Natural killer cell (primary cell): ENCODE measurements around the gene LAP3. TPM values are rescaled to one million over a fixed set of nuclear protein-coding genes. Genes with fewer than 3 reads are reported as not detected.

Experiments used
- ATAC-seq, 3 donors: fragments of 150-1000 bp in 2 of 3; fragments of 200-7000 bp in 1 of 3; cut with Tn5 transposase; 1 replicate in 1 of 3; 2 replicates in 2 of 3; pipeline ENCODE4 v1.10.0; 2021; ENCODE audit warnings: mild to moderate bottlenecking in 2 of 3, moderate library complexity in 2 of 3
- DNase-seq, 2 donors: peaks; one replicate each; pipeline versions ENCODE4 v3.0.0 to v3.0.0-alpha.2; 2013 to 2021; ENCODE audit warnings: mixed read lengths in 1 of 2
- H3K27ac ChIP-seq: one replicate; pipeline ENCODE4 v1.5.1; 2013; ENCODE audit warnings: mild to moderate bottlenecking, low read length
- H3K27me3 ChIP-seq: one replicate; pipeline ENCODE4 v1.6.1; 2013; ENCODE audit warnings: low read length; ENCODE audit not compliant: control insufficient read depth, insufficient read depth
- H3K36me3 ChIP-seq: one replicate; pipeline ENCODE4 v1.6.1; 2013; ENCODE audit warnings: low read length; ENCODE audit not compliant: control insufficient read depth, insufficient read depth
- H3K4me1 ChIP-seq: one replicate; pipeline ENCODE4 v1.6.1; 2013; ENCODE audit warnings: low read length; ENCODE audit not compliant: control insufficient read depth, insufficient read depth
- H3K4me3 ChIP-seq: one replicate; pipeline ENCODE4 v1.5.1; 2013; ENCODE audit warnings: low read length
- H3K9me3 ChIP-seq: one replicate; pipeline ENCODE4 v1.6.1; 2013; ENCODE audit warnings: low read length; ENCODE audit not compliant: control insufficient read depth, insufficient read depth
- H3K27ac Mint-ChIP-seq, 2 donors: one replicate each; pipeline ENCODE4 v1.8.0; 2022; ENCODE audit warnings: mild to moderate bottlenecking in 2 of 2, mixed read lengths in 2 of 2, moderate library complexity in 1 of 2
- H3K27me3 Mint-ChIP-seq, 2 donors: one replicate each; pipeline ENCODE4 v1.8.0; 2022; ENCODE audit warnings: low read depth in 2 of 2, mixed read lengths in 2 of 2
- H3K36me3 Mint-ChIP-seq: one replicate; pipeline ENCODE4 v1.8.0; 2022; ENCODE audit warnings: mixed read lengths
- H3K4me1 Mint-ChIP-seq, 2 donors: one replicate each; pipeline ENCODE4 v1.8.0; 2022; ENCODE audit warnings: mixed read lengths in 2 of 2
- H3K4me3 Mint-ChIP-seq: one replicate; pipeline ENCODE4 v1.8.0; 2022; ENCODE audit warnings: mild to moderate bottlenecking, moderate library complexity, mixed read lengths
- H3K9me3 Mint-ChIP-seq, 2 donors: one replicate each; pipeline ENCODE4 v1.8.0; 2022; ENCODE audit warnings: mixed read lengths in 2 of 2
- CTCF ChIP-seq: fragments of 200-600 bp; IDR thresholded peaks from one replicate; pipeline ENCODE4 v1.8.0; 2022; ENCODE audit warnings: antibody characterized with exemption
- WGBS: methylation state at CpG from one replicate; pipeline ENCODE4 v1.1.7; 2013; ENCODE audit warnings: missing lambda C conversion rate; ENCODE audit not compliant: insufficient coverage; 5-methylcytosine and 5-hydroxymethylcytosine counted together
- intact Hi-C: fragments of 100-400 bp; cut with micrococcal nuclease; formaldehyde crosslinking; loops from one replicate; pipeline ENCODE4 v1.14.2; 2022
- total RNA-seq, 4 donors: library from RNA; stranded (reverse); fragments of 120-200 nt in 1 of 4; gene quantifications; one replicate each; pipeline versions ENCODE4 v1.2.3 to v1.2.4, GENCODE V29; 2013 to 2022

Gene LAP3
- total RNA-seq, 3 donors from 2014 or later (not counting 1 experiment from before 2014, with no cell fraction given) = 68.2 to 76.1 (median 71.6) TPM

- Histone ChIP-seq H3K9me3 (no peaks in the 10 kb centered on the region), H3K4me1 (peaks cover 19% of the 10 kb centered on the region), H3K27ac (peak overlapping the region; percentile 96), H3K36me3 (peaks cover 23% of the 10 kb centered on the region), H3K4me3 (peak overlapping the region; percentile 86), H3K27me3 (no peaks in the 10 kb centered on the region)
- H3K4me1 Mint-ChIP-seq = peaks cover 20 to 24% of the 10 kb centered on the region in 2 donors
- no peaks in the 10 kb centered on the region for H3K9me3 Mint-ChIP-seq
- peak; percentile 19 to 34 for DNase-seq
- ATAC-seq = peak; percentile 0 to 5 (median 1)
- intact Hi-C loops = loop anchor here (1.0 to 5.0 kb wide), 4 partner anchors 36 to 1821 kb away; partner anchors contain the start of genes DCAF16, LCORL, MED28 and NCAPG
- no peak for TF ChIP-seq CTCF
- peak overlapping the region; percentile 96 for H3K4me3 Mint-ChIP-seq
- H3K36me3 Mint-ChIP-seq = no peaks in the 10 kb centered on the region
- no peaks in the 10 kb centered on the region for H3K27me3 Mint-ChIP-seq
- 5% methylated on average over 33 of the region's 33 CpGs for WGBS
- peak overlapping the region; percentile 97 to 98 for H3K27ac Mint-ChIP-seq
These were observed 875 bp downstream of the LAP3 start for GRCh38 chr4:17577665-17578481.

- H3K36me3 ChIP-seq = peaks cover 29% of the 10 kb centered on the region
- ATAC-seq (peak in 1 of 3 donors; percentile 7), DNase-seq (peak in 1 of 2 donors; percentile 57)
- Mint-ChIP-seq H3K27ac (peak overlapping the region; percentile 97 to 98), H3K4me3 (peak overlapping the region; percentile 96), H3K9me3 (no peaks in the 10 kb centered on the region), H3K4me1 (peaks cover 20 to 24% of the 10 kb centered on the region in 2 donors), H3K27me3 (no peaks in the 10 kb centered on the region), H3K36me3 (no peaks in the 10 kb centered on the region)
- no peaks in the 10 kb centered on the region for H3K9me3 ChIP-seq
- H3K4me3 ChIP-seq = peak overlapping the region; percentile 86
- no peak for TF ChIP-seq CTCF
- H3K27me3 ChIP-seq = no peaks in the 10 kb centered on the region
- intact Hi-C loops = loop anchor here (5.0 kb wide), 1 partner anchor 1821 kb away; no protein-coding TSS in a partner anchor
- H3K4me1 ChIP-seq = peaks cover 19% of the 10 kb centered on the region
- H3K27ac ChIP-seq = peak overlapping the region; percentile 96
- 7% methylated on average over 6 of the region's 6 CpGs for WGBS
These were observed 1.5 kb downstream of the LAP3 start for GRCh38 chr4:17578482-17578891.

GRCh38 chr4:17580969-17581368 is 4.0 kb downstream of the LAP3 start:
- H3K4me3 Mint-ChIP-seq = no peak overlapping the region
- H3K27me3 Mint-ChIP-seq = no peaks in the 10 kb centered on the region
- 97% methylated on average over 5 of the region's 7 CpGs for WGBS
- Histone ChIP-seq H3K4me3 (no peak overlapping the region), H3K9me3 (no peaks in the 10 kb centered on the region), H3K27me3 (no peaks in the 10 kb centered on the region), H3K27ac (no peak overlapping the region), H3K4me1 (peaks cover 19% of the 10 kb centered on the region), H3K36me3 (peaks cover 53% of the 10 kb centered on the region)
- DNase-seq (no peak), ATAC-seq (no peak)
- intact Hi-C loops = no loop called here
- peaks cover 20 to 24% of the 10 kb centered on the region in 2 donors for H3K4me1 Mint-ChIP-seq
- TF ChIP-seq CTCF = no peak
- peaks cover 12% of the 10 kb centered on the region for H3K36me3 Mint-ChIP-seq
- no peaks in the 10 kb centered on the region for H3K9me3 Mint-ChIP-seq
- H3K27ac Mint-ChIP-seq = peak overlapping the region; percentile 1 to 41
